Cardiac muscle cell (in vitro differentiated cells and primary cell): Measurements from ENCODE around the gene SMARCD3. TPM values are rescaled to one million over a fixed set of nuclear protein-coding genes. Genes with fewer than 3 reads are reported as not detected.

Experiments
- DNase-seq, 2 donors: peaks; one replicate each; pipeline versions ENCODE4 v3.0.0 to v3.0.0-alpha.2; 2010 to 2017; ENCODE audit warnings: low read depth in 1 of 2, low spot score in 1 of 2
- H3K27ac ChIP-seq: fragments of 200-600 bp; sonication (generic); 2 replicates; pipeline ENCODE4 v1.5.1; 2016
- H3K27me3 ChIP-seq: fragments of 200-600 bp; sonication (generic); 2 replicates; pipeline ENCODE4 v1.6.0; 2016; ENCODE audit warnings: control low read depth
- H3K36me3 ChIP-seq: fragments of 200-600 bp; sonication (generic); 2 replicates; pipeline ENCODE4 v1.5.1; 2016; ENCODE audit warnings: control low read depth
- H3K4me1 ChIP-seq: fragments of 200-600 bp; sonication (generic); 2 replicates; pipeline ENCODE4 v1.8.1; 2017; ENCODE audit warnings: low read depth, mild to moderate bottlenecking, mixed run types
- H3K4me3 ChIP-seq: fragments of 200-600 bp; sonication (generic); 2 replicates; pipeline ENCODE4 v1.5.1; 2016; ENCODE audit warnings: mild to moderate bottlenecking
- H3K9me3 ChIP-seq: fragments of 200-600 bp; sonication (generic); 2 replicates; pipeline ENCODE4 v1.5.1; 2017; ENCODE audit warnings: low read depth, mild to moderate bottlenecking, control low read depth
- polyA plus RNA-seq: library from polyadenylated mRNA; unstranded; fragments of >200 nt; fragmentation: Nextera tagmentation; extraction: Ambion mirVana; gene quantifications from 2 replicates; pipeline ENCODE4 v1.2.1, GENCODE V29; 2016
- total RNA-seq: library from RNA; depleted of rRNA; stranded (reverse); fragments of >200 nt; gene quantifications from 2 replicates; pipeline ENCODE4 v1.2.3, GENCODE V29; 2016
- TF ChIP-seq, protein P1 (sequence below): IDR thresholded peaks from 2 replicates; pipeline ENCODE4 v1.5.1; 2012; ENCODE audit warnings: low read depth, mild to moderate bottlenecking, low read length

SMARCD3 gene
- total and polyA plus RNA-seq, 2 experiments from 2014 or later: 180 to 237 TPM

GRCh38 chr7:151212626-151213025 is 35.9 kb downstream of the SMARCD3 start:
- Histone ChIP-seq H3K36me3 (peaks cover 34% of the 10 kb centered on the region), H3K27me3 (no peaks in the 10 kb centered on the region), H3K27ac (no peak overlapping the region), H3K4me3 (no peak overlapping the region), H3K9me3 (no peaks in the 10 kb centered on the region), H3K4me1 (no peaks in the 10 kb centered on the region)
- no peak for DNase-seq
- TF ChIP-seq, protein P1, sequence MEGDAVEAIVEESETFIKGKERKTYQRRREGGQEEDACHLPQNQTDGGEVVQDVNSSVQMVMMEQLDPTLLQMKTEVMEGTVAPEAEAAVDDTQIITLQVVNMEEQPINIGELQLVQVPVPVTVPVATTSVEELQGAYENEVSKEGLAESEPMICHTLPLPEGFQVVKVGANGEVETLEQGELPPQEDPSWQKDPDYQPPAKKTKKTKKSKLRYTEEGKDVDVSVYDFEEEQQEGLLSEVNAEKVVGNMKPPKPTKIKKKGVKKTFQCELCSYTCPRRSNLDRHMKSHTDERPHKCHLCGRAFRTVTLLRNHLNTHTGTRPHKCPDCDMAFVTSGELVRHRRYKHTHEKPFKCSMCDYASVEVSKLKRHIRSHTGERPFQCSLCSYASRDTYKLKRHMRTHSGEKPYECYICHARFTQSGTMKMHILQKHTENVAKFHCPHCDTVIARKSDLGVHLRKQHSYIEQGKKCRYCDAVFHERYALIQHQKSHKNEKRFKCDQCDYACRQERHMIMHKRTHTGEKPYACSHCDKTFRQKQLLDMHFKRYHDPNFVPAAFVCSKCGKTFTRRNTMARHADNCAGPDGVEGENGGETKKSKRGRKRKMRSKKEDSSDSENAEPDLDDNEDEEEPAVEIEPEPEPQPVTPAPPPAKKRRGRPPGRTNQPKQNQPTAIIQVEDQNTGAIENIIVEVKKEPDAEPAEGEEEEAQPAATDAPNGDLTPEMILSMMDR: no peak

- Histone ChIP-seq H3K4me1 (peaks cover 4% of the 10 kb centered on the region), H3K9me3 (no peaks in the 10 kb centered on the region), H3K27ac (no peak overlapping the region), H3K36me3 (peaks cover 23% of the 10 kb centered on the region), H3K4me3 (no peak overlapping the region), H3K27me3 (no peaks in the 10 kb centered on the region)
- no peak for DNase-seq
- TF ChIP-seq, protein P1: no peak
These were observed 37.2 kb downstream of the SMARCD3 start for GRCh38 chr7:151211155-151211772.

GRCh38 chr7:151210087-151210854 is 38.2 kb downstream of the SMARCD3 start, which contains the start of gene H2BK1:
Gene H2BK1, minus strand, starts transcription at chr7:151210488. Its CDS starts 170 bp downstream, at chr7:151210318.
- TF ChIP-seq, protein P1: no peak
- Histone ChIP-seq H3K9me3 (no peaks in the 10 kb centered on the region), H3K27ac (no peak within 1 kb of the TSS), H3K4me1 (peaks cover 4% of the 10 kb centered on the region), H3K4me3 (no peak within 1 kb of the TSS), H3K36me3 (peaks cover 13% of the 10 kb centered on the region), H3K27me3 (no peaks in the 10 kb centered on the region)
- no peak for DNase-seq

DNA sequence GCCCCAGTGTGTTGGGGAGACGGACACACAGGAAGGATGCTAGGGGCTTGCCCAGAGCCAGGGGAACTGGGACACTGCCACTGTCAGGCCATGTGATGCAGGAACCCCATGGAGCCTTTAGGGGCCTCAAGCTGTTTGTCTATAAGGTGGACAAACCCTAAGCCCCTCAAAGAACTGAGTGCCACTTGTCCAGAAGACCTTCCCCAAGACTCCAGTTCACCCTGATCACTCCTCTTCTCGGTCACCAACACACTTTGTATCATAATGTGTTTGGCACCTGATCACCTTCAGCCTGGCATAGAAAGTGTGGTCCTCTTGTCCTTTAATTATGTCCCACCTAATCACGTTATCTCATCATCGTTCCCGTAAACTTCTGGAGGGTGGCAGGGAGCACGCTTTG is 38.9 kb downstream of the SMARCD3 start:
- TF ChIP-seq, protein P1: no peak

GRCh38 chr7:151208253-151208862 is 40.1 kb downstream of the SMARCD3 start:
- DNase-seq: no peak
- Histone ChIP-seq H3K27ac (no peak overlapping the region), H3K36me3 (peaks cover 3% of the 10 kb centered on the region), H3K4me3 (no peak overlapping the region), H3K4me1 (peaks cover 4% of the 10 kb centered on the region), H3K27me3 (no peaks in the 10 kb centered on the region), H3K9me3 (no peaks in the 10 kb centered on the region)
- TF ChIP-seq, protein P1: no peak

More for the DNA sequence above, 38.9 kb downstream of the SMARCD3 start:
- Histone ChIP-seq H3K4me1 (peaks cover 4% of the 10 kb centered on the region), H3K27me3 (no peaks in the 10 kb centered on the region), H3K27ac (no peak overlapping the region), H3K4me3 (no peak overlapping the region), H3K9me3 (no peaks in the 10 kb centered on the region), H3K36me3 (peaks cover 7% of the 10 kb centered on the region)
- no peak for DNase-seq
